Gastrocnemius medialis (tissue), 4 donors: ENCODE results near the gene COL11A2.

ENCODE experiments used
- POLR2A ChIP-seq, 2 donors: fragments of 450-650 bp; IDR thresholded peaks; one replicate each; pipeline ENCODE4 v1.6.1; 2017; ENCODE audit warnings: antibody characterized with exemption in 2 of 2, mild to moderate bottlenecking in 2 of 2, moderate library complexity in 2 of 2
- TF ChIP-seq, protein P1 (sequence below), 5 experiments: fragments of 450-650 bp in 3 of 5; fragments of 200-600 bp in 2 of 5; sonication (generic) in 2 of 5; IDR thresholded peaks in 4 of 5; conservative IDR thresholded peaks in 1 of 5; 1 replicate in 4 of 5; 2 replicates in 1 of 5; pipeline ENCODE4 v1.5.1; 2016 to 2019; ENCODE audit warnings: antibody characterized with exemption in 5 of 5, mild to moderate bottlenecking in 3 of 5, moderate library complexity in 3 of 5

DNA sequence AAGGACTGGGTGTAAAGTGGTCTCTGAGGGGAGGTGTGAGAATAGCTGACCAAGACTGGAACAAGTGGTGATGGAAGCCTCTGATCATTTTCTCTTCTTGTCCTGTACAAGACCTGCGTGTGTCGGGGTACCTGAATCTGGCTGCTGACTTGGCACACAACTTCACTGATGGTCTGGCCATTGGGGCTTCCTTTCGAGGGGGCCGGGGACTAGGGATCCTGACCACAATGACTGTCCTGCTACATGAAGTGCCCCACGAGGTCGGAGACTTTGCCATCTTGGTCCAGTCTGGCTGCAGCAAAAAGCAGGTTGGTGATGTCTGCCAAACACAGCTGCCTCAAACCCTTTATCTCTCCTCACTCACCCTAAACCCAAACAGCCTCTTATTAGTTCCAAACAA lies 10.5 kb upstream of the COL11A2 start:
- no peak for TF ChIP-seq POLR2A (IDR thresholded peaks at IDR 0.05)
- TF ChIP-seq, protein P1, sequence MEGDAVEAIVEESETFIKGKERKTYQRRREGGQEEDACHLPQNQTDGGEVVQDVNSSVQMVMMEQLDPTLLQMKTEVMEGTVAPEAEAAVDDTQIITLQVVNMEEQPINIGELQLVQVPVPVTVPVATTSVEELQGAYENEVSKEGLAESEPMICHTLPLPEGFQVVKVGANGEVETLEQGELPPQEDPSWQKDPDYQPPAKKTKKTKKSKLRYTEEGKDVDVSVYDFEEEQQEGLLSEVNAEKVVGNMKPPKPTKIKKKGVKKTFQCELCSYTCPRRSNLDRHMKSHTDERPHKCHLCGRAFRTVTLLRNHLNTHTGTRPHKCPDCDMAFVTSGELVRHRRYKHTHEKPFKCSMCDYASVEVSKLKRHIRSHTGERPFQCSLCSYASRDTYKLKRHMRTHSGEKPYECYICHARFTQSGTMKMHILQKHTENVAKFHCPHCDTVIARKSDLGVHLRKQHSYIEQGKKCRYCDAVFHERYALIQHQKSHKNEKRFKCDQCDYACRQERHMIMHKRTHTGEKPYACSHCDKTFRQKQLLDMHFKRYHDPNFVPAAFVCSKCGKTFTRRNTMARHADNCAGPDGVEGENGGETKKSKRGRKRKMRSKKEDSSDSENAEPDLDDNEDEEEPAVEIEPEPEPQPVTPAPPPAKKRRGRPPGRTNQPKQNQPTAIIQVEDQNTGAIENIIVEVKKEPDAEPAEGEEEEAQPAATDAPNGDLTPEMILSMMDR (IDR thresholded peaks at IDR 0.05 in 4 of 5, conservative IDR thresholded peaks at IDR 0.05 in 1 of 5) = no peak
